ENCODE measurements around the gene ECE1. TPM values are rescaled to one million over a fixed set of nuclear protein-coding genes. Genes with fewer than 3 reads are reported as not detected.
"Not testable (repeated sequence)": the region's sequence is repeated elsewhere in the genome, so short reads cannot be mapped to it uniquely, and the experiment has no call there.

ECE1 gene
- total RNA-seq, 4 donors from 2014 or later: 74.5 to 146 (median 97.2) TPM

- DNase-seq: no peak
- TF ChIP-seq CTCF (IDR thresholded peaks at IDR 0.05): no peak
- TF ChIP-seq POLR2A (IDR thresholded peaks at IDR 0.05): no peak
- Histone ChIP-seq H3K27ac (no peak overlapping the region), H3K36me3 (no peaks in the 10 kb centered on the region), H3K4me3 (replicated peaks in 1 of 3) (no peak overlapping the region), H3K4me1 (no peaks in the 10 kb centered on the region), H3K27me3 (no peaks in the 10 kb centered on the region), H3K9me3 (no peaks in the 10 kb centered on the region)
- 86% methylated on average over 2 of the region's 2 CpGs for WGBS, 2 donors
- intact Hi-C loops (cut with DNase I): no loop called here
Measured at GRCh38 chr1:21206117-21206516, 84.1 kb downstream of the ECE1 start.

DNA sequence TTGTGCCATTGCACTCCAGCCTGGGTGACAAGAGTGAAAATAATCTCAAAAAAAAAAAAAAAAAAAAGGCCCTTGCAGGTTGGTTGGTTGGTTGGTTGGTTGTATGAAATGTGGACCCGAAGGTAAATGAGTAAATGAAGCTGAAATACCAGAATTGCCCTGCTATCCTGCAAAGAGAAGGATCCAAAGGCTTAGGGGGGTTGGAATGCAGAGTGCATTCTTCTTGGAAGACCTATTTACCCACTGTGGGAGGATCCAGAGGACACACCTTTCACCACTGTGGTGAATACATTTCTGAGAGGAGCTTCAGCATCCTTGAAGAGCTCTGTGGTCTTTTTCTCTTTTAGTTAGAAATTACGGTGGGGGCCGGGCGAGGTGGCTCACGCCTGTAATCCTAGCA lies 84.8 kb downstream of the ECE1 start:
- Histone ChIP-seq H3K4me1 (no peaks in the 10 kb centered on the region), H3K27me3 (no peaks in the 10 kb centered on the region), H3K9me3 (no peaks in the 10 kb centered on the region), H3K36me3 (no peaks in the 10 kb centered on the region), H3K4me3 (replicated peaks in 1 of 3) (no peak overlapping the region), H3K27ac (no peak overlapping the region)
- TF ChIP-seq POLR2A (IDR thresholded peaks at IDR 0.05): no peak
- no peak for TF ChIP-seq CTCF (IDR thresholded peaks at IDR 0.05)
- 91 to 92% methylated on average over 5 of the region's 5 CpGs for WGBS, 2 donors
- DNase-seq: no peak
- intact Hi-C loops (cut with DNase I): no loop called here

DNA sequence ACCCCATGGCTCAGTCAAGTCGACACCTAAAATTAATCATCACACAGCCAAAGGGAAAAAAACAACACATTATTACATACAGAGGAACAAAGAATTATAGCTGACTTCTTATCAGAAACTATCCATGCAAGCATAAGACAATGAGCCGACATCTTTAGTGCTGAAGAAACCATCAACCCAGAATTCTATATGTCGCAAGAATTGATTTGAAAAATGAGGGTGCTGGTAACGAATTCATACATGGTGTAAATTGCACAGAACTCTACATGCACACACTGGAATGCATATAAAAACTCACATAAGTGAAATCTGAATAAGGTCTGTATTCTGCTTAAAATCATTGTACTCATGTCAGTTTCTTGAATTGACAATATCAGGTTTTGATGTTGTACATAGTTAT lies 88.6 kb downstream of the ECE1 start:
- no peak for TF ChIP-seq POLR2A (IDR thresholded peaks at IDR 0.05)
- TF ChIP-seq CTCF (IDR thresholded peaks at IDR 0.05): no peak
- Histone ChIP-seq H3K4me1 (no peaks in the 10 kb centered on the region), H3K4me3 (replicated peaks in 1 of 3) (no peak overlapping the region), H3K27me3 (no peaks in the 10 kb centered on the region), H3K9me3 (no peaks in the 10 kb centered on the region), H3K36me3 (no peaks in the 10 kb centered on the region), H3K27ac (no peak overlapping the region)
- 93 to 94% methylated on average over 4 of the region's 4 CpGs for WGBS, 2 donors
- DNase-seq: no peak
- intact Hi-C loops (cut with DNase I): no loop called here

GRCh38 chr1:21201238-21201637 lies 89.0 kb downstream of the ECE1 start:
- intact Hi-C loops (cut with DNase I); H3K4me1 ChIP-seq; DNase-seq; H3K36me3 ChIP-seq; H3K4me3 ChIP-seq (replicated peaks in 1 of 3); H3K27ac ChIP-seq; H3K27me3 ChIP-seq; H3K9me3 ChIP-seq: not testable (repeated sequence)
- 100% methylated on average over 5 of the region's 5 CpGs for WGBS, 2 donors

GRCh38 chr1:21200767-21201166 lies 89.5 kb downstream of the ECE1 start:
- TF ChIP-seq POLR2A (IDR thresholded peaks at IDR 0.05): no peak
- no peak for TF ChIP-seq CTCF (IDR thresholded peaks at IDR 0.05)
- no peaks in the 10 kb centered on the region for H3K9me3 ChIP-seq
- no peak overlapping the region for H3K27ac ChIP-seq
- WGBS, 2 donors: 94 to 96% methylated on average over 6 of the region's 6 CpGs
- H3K4me3 ChIP-seq (replicated peaks in 1 of 3): no peak overlapping the region
- no peaks in the 10 kb centered on the region for H3K27me3 ChIP-seq
- intact Hi-C loops (cut with DNase I): no loop called here
- no peak for DNase-seq
- no peaks in the 10 kb centered on the region for H3K4me1 ChIP-seq
- H3K36me3 ChIP-seq: no peaks in the 10 kb centered on the region

GRCh38 chr1:21198929-21199328 lies 91.3 kb downstream of the ECE1 start:
- H3K4me3 ChIP-seq (replicated peaks in 1 of 3): no peak overlapping the region
- H3K36me3 ChIP-seq: no peaks in the 10 kb centered on the region
- intact Hi-C loops (cut with DNase I): loop anchor here (5.0 to 10.0 kb wide), 2 partner anchors 212 to 674 kb away; no protein-coding TSS in a partner anchor
- WGBS, 2 donors: 68 to 71% methylated on average over 4 of the region's 4 CpGs
- no peaks in the 10 kb centered on the region for H3K9me3 ChIP-seq
- no peak overlapping the region for H3K27ac ChIP-seq
- DNase-seq: no peak
- TF ChIP-seq CTCF (IDR thresholded peaks at IDR 0.05): no peak
- TF ChIP-seq POLR2A (IDR thresholded peaks at IDR 0.05): no peak
- no peaks in the 10 kb centered on the region for H3K27me3 ChIP-seq
- H3K4me1 ChIP-seq: no peaks in the 10 kb centered on the region
